ENCODE data around the gene RPS6KA3.

- TF ChIP-seq BHLHE40 (IDR thresholded peaks at IDR 0.05; ENCODE audit: borderline replicate concordance): no peak
- TF ChIP-seq CTBP1 (IDR thresholded peaks at IDR 0.05; ENCODE audit: borderline replicate concordance): no peak
- no peak for TF ChIP-seq SUZ12 (IDR thresholded peaks at IDR 0.05)
- TF ChIP-seq ZNF384 (IDR thresholded peaks at IDR 0.05): no peak
- no peak for TF ChIP-seq ARNT (IDR thresholded peaks at IDR 0.05)
- no peak for TF ChIP-seq SP1 (IDR thresholded peaks at IDR 0.05)
- TF ChIP-seq LEF1 (IDR thresholded peaks at IDR 0.05; ENCODE audit: borderline replicate concordance): no peak
- no peak for TF ChIP-seq FOXM1 (IDR thresholded peaks at IDR 0.05; ENCODE audit: borderline replicate concordance)
- no peak for TF ChIP-seq NFRKB (IDR thresholded peaks at IDR 0.05)
- TF ChIP-seq PKNOX1 (IDR thresholded peaks at IDR 0.05): peak; percentile 57
- no peak for TF ChIP-seq FOXK2 (IDR thresholded peaks at IDR 0.05)
Observed at GRCh38 chrX:20215565-20215964, 51.1 kb downstream of the RPS6KA3 start.

Measured in HEK293T (cell line).